Colon (tissue), 2 donors: Measurements from ENCODE around the gene CBX5.
"Not testable (repeated sequence)": the region's sequence is repeated elsewhere in the genome, so short reads cannot be mapped to it uniquely, and the experiment has no call there.

Source experiments
- FAIRE-seq: peaks from 2 replicates; lab custom pipeline; 2012; peaks lifted over from hg19 to GRCh38; lab: Jason Lieb, UNC
- donor health status: control.
- donor health status: control.

Gene CBX5

DNA sequence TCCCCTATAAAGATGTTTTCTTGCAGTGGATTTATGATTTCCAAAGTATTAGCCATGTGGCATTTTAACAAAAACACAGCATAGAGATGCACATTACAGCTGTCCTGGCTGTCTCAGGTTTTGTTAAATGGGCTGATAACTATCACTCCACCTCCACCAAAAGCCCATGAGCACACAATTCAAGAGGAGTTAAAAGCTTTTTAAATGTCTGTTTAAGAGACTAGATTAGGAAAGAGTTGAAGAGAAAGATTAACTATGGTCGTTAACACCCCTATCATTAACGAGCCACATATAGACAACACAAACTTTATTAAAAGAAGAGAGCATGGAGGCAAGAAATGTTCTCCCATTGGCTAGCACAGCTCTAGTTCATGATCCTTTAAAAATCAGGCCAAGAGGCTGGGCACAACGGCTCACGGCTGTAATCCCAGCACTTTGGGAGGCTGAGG, 14.5 kb downstream of the CBX5 start:
- FAIRE-seq: no peak

DNA sequence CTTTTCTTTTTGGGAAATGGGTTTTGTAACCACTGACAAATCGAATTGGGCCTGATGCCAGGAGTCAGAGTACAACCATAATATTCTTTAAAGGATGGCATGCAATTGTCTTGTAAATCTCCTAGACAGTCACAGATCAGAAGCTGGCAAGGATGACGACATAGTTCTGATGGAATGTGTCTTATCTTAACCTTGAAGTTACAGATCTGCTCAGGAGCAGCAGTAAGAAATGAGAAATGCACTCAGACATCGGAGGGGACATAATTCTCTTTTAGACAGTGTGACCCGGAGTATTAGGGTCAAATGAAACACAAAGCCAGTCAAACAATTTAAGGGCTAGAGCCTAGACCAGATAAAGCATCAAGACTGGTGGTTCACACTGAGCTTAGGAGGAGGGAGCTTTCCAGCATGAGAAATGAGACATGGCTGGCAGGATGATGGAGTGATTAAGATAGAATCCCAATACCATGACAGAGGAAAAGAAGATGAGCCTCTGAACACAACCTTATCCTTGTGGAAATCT, 17.5 kb downstream of the CBX5 start:
- no peak for FAIRE-seq

- no peak for FAIRE-seq
Measured at GRCh38 chr12:54261815-54262402, 18.0 kb downstream of the CBX5 start.

DNA sequence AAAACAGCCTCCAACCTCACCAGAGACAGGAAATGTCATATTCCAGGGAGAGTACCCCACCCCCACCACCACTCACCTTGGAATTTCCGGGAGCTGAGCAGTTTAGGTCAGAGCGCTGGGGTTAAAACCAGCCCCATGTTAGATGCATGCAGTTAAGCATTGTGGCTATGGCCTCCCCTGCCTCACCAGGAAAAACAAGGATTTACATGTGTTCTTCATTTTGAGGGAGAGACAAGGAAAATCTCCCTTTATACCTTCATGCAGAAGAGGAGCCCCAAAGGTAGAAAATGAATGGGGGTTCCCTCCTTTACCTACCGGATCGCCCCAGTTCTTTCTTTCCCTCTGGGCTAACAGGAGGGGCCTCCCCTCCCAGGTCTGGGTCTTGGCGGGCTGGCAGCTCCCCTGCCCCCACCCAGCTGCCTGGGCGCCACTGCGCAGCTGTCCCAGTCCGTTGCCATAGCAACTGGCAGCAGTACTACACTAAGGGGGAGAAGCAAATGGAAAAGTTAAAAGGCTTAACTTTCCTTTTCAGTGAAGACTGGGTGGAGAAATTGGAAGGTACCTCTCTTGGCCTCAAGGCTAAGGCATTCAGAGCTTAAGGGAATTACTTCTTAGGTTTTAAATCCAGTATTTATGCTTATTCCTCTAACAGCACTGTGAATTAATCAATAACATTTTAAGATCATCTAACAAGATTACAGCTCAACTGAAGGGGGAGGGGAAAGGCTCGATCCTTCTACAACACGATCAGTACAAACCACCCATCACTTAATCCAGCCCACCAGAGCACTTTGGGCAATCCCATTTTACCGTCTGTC, 20.5 kb downstream of the CBX5 start:
- no peak for FAIRE-seq

GRCh38 chr12:54258201-54258681, 21.7 kb downstream of the CBX5 start:
- no peak for FAIRE-seq

DNA sequence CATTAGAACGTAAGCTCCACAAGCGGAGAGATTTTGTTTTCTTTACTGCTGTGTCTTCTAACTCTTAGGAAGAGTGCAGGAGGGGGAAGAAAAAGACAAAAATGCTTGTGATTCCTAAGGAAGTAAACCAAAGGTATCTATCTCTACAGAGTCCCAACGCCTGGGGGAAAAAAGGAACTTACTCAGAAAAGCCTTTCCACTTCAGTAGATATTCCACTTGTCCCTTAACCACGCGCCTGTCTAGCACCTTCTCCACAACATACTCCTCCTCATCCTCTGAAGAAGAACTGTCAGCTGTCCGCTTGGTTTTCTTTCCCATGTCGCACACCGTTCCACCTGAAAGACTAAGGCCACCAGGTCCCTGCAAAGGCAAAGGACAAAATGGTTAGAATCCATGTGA, 22.6 kb downstream of the CBX5 start:
- no peak for FAIRE-seq

DNA sequence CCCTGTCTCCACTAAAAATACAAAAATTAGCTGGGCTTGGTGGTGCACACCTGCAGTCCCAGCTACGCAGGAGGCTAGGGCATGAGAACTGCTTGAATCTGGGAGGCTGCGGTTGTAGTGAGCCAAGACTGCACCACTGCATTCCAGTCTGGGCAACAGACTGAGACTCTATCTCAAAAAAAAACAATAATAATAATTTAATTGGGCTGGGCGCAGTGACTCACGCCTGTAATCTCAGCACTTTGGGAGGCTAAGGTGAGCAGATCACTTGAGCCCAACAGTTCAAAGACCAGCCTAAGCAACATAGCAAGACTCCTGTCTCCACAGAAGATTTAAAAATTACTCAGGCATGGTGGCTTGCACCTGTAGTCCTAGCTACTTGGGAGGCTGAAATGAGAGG, 26.7 kb downstream of the CBX5 start:
- no peak for FAIRE-seq

GRCh38 chr12:54251667-54252284, 28.1 kb downstream of the CBX5 start:
- FAIRE-seq: no peak

DNA sequence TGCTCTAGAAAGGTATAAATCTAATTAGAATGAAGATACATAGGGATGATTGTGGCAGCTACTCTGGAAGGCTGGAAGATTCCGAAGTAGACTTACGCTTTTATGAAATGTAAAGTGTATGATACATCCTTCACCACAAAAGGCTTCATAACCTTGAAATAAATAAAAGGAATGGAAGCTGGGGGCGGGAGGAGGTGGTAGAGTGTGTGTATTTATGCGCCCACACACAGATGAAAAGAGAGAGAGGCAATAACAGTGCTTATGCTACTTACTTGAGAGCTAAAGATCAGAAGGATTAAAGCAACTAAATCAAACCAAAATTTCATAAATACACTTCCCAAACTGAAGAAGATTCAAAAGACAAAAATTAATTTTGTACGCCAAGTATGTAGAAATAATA, 30.4 kb downstream of the CBX5 start:
- no peak for FAIRE-seq

- no peak for FAIRE-seq
Measured at GRCh38 chr12:54246011-54246641, 33.8 kb downstream of the CBX5 start.

GRCh38 chr12:54240971-54241588, 38.8 kb downstream of the CBX5 start:
- FAIRE-seq: no peak

DNA sequence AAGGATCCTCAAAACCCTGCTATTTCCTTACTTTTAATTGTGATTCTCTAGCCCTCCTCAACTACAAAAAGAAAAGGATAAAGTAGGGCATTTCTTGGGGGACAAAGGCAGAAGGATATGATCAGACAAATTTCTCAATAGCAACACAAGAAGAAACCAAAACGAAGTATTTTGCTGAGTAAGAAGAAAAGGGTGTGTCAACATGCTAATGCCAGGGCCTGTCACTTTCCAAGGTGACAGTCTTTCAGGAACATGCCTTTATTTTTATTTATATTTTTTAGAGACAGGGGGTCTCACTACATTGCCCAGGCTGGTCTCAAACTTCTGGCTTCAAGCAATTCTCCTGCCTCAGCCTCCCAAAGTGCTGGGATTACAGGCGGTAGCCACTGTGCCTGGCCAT, 39.8 kb downstream of the CBX5 start:
- no peak for FAIRE-seq

GRCh38 chr12:54239620-54240019, 40.3 kb downstream of the CBX5 start:
- no peak for FAIRE-seq

GRCh38 chr12:54238531-54238930, 41.4 kb downstream of the CBX5 start:
- no peak for FAIRE-seq

DNA sequence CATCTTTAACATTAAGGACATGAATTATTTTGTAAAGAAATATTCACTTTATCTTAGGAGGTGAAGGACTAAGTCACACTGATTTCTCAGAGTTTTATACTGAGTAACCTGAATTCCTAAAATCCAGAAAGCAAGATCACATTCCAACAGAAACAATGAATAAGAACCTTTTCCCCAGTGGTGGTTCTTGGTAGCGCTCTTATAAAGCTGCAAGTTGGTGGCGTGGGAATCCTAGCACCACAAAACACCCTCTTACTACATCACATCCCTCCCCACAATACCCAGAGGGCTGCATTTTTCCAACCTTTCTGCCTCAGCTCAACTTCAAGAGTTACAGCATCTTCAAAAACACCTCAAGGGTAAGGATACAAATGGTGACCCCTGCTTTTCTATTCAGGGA, 47.1 kb downstream of the CBX5 start:
- FAIRE-seq: no peak

DNA sequence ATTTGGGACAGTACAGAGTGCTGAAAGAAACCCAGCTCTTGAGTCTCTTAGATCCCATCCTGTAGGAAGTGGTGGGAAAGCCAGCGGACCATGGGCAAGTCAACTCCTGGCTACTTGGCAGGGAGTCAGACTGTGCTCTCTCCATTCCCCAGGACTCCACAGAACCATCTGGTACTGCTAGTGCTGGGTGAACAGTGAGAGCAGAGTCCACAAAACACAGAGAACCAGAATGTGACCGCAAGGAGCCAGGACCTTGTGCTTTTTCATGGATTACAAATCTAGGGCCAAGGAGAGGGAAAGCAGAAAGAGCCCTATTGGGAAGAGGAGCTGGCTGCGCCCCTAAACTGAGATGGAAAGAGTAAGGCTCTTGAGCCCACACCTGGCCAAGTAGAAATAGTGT, 48.7 kb downstream of the CBX5 start:
- FAIRE-seq: not testable (repeated sequence)

DNA sequence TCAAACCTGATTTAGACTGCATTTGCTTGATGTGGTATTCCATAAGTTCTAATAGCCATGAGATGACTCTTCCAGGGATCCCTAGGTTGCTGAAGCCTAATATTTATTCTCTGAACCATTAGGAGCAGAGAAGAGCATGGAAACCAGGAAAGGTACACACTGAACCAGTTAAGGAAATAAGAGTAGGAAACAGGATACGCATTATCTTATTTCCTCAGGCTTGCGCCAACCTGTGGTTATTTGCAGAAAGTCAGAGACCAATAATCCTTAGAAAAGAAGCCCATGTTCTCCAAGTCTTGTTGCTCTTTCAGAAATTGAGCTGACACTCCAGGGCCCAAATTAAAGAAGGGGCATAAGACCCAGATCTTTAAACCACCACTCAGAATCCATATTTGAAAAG, 49.4 kb downstream of the CBX5 start:
- FAIRE-seq: no peak

DNA sequence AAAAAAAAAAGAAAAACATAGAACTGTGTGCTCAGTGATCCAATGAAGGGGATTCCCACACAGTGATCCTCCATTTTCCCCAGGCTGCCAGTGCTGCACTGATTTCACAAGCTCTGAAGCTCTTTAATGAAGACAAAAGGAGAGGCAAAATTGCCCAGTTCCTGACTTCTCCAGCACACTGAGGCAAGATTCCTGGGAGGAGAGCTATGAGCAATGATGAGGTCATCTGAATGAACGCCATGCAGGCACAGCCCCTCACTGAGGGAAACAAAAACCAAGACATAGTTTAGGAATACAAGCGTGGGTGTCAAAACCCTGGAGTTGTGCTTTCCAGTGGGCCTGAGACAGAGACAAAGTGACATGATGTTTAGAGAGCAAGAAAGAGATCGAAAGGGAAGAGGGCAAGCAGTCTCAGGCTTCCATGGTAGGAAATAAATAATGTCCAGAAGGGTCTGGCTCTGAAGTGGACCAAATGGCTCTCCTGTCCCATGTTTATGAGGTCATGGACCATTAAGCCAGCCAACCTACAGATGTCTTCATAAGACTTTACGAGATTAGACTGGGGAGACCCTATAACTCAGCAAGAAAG, 50.2 kb downstream of the CBX5 start:
- FAIRE-seq: no peak

- FAIRE-seq: no peak
Measured at GRCh38 chr12:54228471-54228870, 51.5 kb downstream of the CBX5 start.

DNA sequence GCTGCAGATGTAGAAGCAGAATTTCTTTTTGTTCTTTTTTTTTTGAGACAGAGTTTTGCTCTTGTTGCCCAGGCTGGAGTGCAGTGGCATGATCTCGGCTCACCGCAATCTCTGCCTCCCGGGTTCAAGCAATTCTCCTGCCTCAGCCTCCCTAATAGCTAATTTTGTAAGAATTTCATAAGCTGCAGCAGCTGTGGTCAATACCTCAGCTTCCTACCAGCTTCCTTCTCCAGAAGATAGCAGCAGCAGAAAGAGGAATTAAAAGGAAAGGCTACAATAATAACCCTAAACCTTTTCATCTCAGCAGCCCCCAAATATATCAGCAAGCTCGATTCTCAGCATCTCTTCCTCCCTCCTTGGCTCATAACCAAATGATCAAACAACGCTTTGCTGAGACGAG, 52.0 kb downstream of the CBX5 start:
- not testable (repeated sequence) for FAIRE-seq

DNA sequence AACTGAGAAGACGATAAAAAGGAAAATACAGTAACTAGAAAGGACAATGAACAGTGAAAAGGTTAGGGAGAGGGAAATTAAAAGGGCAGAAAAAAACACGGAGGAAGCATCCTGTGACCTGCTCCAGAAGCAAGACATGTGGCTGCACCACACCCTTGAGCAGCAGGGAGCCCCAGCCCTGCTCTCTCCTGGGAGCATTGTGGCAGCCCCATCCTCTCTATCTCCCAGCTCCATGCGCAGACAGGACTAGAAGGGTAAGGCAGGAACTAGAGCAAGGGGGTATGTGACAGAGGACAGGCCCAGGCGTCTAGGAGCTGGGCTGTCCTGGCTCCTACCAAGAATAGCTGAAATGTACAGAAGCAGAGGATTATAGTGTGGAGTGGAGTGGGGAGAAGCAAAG, 52.5 kb downstream of the CBX5 start:
- no peak for FAIRE-seq

DNA sequence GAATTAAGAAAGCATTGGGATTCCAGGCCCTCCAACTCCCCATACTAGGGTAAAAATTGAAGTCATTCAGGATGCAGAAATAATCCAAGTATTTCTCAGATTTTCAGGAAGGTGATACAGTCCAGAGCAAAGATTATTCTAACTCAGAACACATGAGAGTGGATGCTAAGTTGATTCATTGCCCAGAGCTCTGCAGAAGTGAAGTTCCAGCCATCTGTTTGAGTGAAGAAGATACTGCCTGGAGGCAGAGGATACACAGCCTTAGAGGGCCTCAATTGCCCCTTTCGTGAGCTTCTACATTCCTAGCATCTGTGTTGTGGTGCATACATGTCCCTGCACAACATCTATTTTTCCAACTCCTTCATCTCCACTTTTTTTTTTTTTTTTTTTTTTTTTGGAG, 54.3 kb downstream of the CBX5 start:
- no peak for FAIRE-seq
